GM12874 (cell line): ENCODE data around the gene AGFG1.

Experiments
- TF ChIP-seq, protein P1 (sequence below): IDR thresholded peaks from 2 replicates; pipeline ENCODE4 v1.5.1; 2011; ENCODE audit warnings: low read depth, mild to moderate bottlenecking, control low read depth, low read length, moderate library complexity; ENCODE audit not compliant: insufficient read depth

Gene AGFG1

GRCh38 chr2:227442639-227443038 is 29.3 kb upstream of the AGFG1 start:
- TF ChIP-seq, protein P1, sequence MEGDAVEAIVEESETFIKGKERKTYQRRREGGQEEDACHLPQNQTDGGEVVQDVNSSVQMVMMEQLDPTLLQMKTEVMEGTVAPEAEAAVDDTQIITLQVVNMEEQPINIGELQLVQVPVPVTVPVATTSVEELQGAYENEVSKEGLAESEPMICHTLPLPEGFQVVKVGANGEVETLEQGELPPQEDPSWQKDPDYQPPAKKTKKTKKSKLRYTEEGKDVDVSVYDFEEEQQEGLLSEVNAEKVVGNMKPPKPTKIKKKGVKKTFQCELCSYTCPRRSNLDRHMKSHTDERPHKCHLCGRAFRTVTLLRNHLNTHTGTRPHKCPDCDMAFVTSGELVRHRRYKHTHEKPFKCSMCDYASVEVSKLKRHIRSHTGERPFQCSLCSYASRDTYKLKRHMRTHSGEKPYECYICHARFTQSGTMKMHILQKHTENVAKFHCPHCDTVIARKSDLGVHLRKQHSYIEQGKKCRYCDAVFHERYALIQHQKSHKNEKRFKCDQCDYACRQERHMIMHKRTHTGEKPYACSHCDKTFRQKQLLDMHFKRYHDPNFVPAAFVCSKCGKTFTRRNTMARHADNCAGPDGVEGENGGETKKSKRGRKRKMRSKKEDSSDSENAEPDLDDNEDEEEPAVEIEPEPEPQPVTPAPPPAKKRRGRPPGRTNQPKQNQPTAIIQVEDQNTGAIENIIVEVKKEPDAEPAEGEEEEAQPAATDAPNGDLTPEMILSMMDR = no peak

GRCh38 chr2:227443889-227444568 is 27.9 kb upstream of the AGFG1 start:
- TF ChIP-seq, protein P1 = no peak

DNA sequence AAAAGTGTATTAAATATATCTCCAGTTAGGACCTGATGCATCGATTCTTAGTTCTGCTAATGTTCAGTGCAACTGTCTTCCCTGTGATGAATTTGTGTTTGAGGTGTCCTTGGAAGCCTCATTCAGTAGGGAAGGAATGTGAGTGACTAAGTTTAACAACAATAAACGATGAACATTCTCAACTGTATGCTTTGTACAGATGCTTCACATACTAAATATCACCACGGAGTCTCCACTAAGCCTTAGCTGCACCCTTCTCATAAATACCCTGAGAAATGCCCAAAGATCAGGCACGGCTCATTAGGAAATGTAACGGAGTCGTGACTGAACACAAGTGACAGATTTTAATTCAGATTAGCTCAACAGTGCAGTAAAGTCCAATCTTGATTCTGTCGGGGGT is 24.4 kb upstream of the AGFG1 start:
- TF ChIP-seq, protein P1 = no peak

DNA sequence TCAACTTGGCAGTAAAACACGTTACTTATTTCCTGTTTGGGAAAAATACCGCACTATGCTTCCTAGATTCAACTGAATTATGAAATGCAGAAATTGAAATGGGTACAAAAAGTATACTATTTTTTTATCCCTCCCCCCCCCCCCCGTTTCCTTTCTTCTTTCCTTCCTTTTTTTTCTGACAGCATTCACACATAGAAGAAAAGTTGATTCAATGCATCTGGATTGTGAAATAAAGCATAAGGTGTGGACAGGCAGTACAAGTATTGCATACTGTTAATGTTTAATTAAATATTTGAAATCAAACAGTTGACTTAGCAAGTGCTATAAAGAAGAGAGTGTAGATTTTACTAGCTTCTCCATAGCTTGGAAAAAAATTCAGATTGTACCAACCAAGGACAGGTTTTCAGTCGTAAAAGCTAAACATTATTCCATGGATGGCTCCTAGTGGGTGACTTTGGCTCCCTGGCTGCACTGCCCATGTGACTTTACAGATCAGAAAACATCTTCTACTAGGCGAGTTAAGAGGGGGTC is 21.6 kb upstream of the AGFG1 start:
- TF ChIP-seq, protein P1 = no peak

DNA sequence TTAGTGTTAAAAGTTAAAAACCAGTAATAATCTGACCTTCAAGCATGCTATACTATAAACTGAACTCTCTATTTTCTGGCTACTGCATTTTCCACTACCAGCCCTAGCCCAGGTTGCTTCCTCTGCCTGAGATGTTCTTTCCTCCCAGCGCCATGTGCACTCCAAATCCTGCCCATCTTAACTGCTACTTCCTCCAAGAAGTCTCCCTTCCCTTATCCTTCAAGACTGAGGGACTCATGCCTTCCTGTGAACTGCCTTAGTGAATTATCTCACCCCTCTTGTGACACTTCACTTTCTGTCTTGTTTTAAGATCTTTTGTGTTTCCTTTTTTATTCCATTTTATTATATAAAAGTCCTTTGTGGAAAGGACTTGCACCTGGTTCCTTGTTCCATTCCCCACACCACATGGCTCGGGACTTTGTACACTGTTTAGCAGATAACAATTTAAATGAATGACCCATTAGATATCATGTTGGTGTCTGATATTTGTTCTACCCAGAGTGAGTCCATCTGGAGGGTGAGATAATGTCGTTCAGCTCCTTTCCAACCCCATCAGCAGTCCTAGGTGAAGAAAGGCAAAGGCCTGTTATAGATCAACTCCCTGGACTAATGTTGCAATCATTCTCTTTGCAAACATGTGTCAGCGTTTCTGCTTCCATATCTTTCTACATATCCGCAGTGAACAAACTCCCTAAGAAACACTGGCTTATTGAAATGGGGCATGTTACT is 20.9 kb upstream of the AGFG1 start:
- TF ChIP-seq, protein P1 = no peak

DNA sequence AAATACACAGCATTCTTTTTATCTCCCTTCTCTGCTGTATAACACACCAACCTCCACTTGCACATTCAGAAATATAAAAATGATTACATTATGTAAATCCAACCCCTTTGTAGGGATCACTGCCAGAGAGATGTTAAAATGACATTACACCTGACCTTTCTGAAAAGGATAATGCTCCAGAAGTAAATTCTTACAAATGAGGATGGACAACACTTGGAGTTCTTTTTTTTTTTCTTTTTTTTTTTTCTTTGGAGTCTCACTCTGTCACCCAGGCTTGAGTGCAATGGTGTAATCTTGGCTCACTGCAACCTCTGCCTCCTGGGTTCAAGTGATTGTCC is 20.3 kb upstream of the AGFG1 start:
- TF ChIP-seq, protein P1 = no peak

- TF ChIP-seq, protein P1 = no peak
Measured at GRCh38 chr2:227453810-227454209, 18.1 kb upstream of the AGFG1 start.
